ENCODE data around the gene ASB10.

ASB10 gene

GRCh38 chr7:151132461-151133205 is 54.4 kb downstream of the ASB10 start:
- no peak overlapping the region for H3K4me3 ChIP-seq (ENCODE audit: low read depth in 1 of 2, low read length in 2 of 2)
- H3K36me3 ChIP-seq (ENCODE audit: insufficient read depth, low read length): peaks cover 46% of the 10 kb centered on the region
- ATAC-seq (ENCODE audit: insufficient read depth, low read depth) (no peak), DNase-seq (no peak)
- H2AFZ ChIP-seq (ENCODE audit: low read depth, low read length): no peak overlapping the region
- no peak for TF ChIP-seq EZH2 (IDR thresholded peaks at IDR 0.05; ENCODE audit: borderline replicate concordance, low read depth, low read length, severe bottlenecking)
- no peak for TF ChIP-seq CTCF (IDR thresholded peaks at IDR 0.05; ENCODE audit: borderline replicate concordance, extremely low read depth, low read length, poor library complexity, severe bottlenecking)
- no peaks in the 10 kb centered on the region for H3K4me1 ChIP-seq (ENCODE audit: insufficient read depth, low read length)
- H3K79me2 ChIP-seq (ENCODE audit: insufficient read depth, low read length): no peaks in the 10 kb centered on the region
- no peaks in the 10 kb centered on the region; the same call in 1 of the 2 replicates for H4K20me1 ChIP-seq (ENCODE audit: insufficient read depth, low read length)
- H3K9ac ChIP-seq (ENCODE audit: low read depth, low read length): no peak overlapping the region
- H3K27me3 ChIP-seq (ENCODE audit: insufficient read depth, low read length, poor library complexity): no peaks in the 10 kb centered on the region
- H3K27ac ChIP-seq (ENCODE audit: low read length): no peak overlapping the region
- H3K9me3 ChIP-seq (ENCODE audit: insufficient read depth, low read length, severe bottlenecking): no peaks in the 10 kb centered on the region
- no peak overlapping the region for H3K4me2 ChIP-seq (ENCODE audit: insufficient read depth, low read length)

DNA sequence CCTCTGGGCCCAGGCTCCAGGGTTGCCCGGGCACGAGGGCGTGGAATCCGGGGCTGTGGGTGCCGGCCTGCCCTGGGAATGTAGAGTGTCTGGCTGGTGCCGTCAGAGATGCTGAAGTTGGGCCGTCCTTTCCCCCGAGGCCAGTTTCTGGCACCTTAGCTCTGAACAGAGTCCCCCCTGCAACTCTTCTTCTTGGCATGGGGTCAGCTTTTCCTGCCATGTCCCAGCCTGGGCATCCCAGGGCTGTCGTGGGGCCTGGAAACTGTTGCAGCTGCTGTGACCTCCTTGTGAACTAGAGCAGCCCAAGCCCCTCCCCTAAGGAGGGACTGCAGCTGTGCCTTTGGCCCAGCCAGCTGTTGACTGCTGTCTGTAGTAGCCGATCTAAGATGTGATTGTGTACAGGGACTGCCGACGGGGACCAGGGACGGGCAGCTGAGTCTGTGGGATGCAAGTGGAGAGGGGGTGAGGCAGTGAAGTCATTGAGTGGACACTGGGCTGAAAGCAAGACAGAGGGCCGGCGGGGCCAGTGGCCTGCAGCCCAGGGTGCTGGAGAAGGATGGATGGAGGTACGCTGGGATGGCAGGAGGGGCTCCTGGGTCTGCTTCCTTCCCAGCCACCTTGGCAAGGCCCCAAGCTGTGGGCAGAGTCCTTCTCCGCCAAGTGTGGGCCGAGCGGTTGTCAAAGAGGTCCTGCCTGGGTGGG is 55.3 kb downstream of the ASB10 start:
- DNase-seq (no peak), ATAC-seq (ENCODE audit: insufficient read depth, low read depth) (no peak)
- no peak overlapping the region for H3K4me2 ChIP-seq (ENCODE audit: insufficient read depth, low read length)
- no peak overlapping the region for H3K9ac ChIP-seq (ENCODE audit: low read depth, low read length)
- no peaks in the 10 kb centered on the region; the same call in 1 of the 2 replicates for H4K20me1 ChIP-seq (ENCODE audit: insufficient read depth, low read length)
- H2AFZ ChIP-seq (ENCODE audit: low read depth, low read length): no peak overlapping the region
- H3K27me3 ChIP-seq (ENCODE audit: insufficient read depth, low read length, poor library complexity): no peaks in the 10 kb centered on the region
- TF ChIP-seq CTCF (IDR thresholded peaks at IDR 0.05; ENCODE audit: borderline replicate concordance, extremely low read depth, low read length, poor library complexity, severe bottlenecking) (no peak), EZH2 (IDR thresholded peaks at IDR 0.05; ENCODE audit: borderline replicate concordance, low read depth, low read length, severe bottlenecking) (no peak)
- no peak overlapping the region for H3K4me3 ChIP-seq (ENCODE audit: low read depth in 1 of 2, low read length in 2 of 2)
- H3K4me1 ChIP-seq (ENCODE audit: insufficient read depth, low read length): no peaks in the 10 kb centered on the region
- H3K36me3 ChIP-seq (ENCODE audit: insufficient read depth, low read length): peaks cover 46% of the 10 kb centered on the region
- no peak overlapping the region for H3K27ac ChIP-seq (ENCODE audit: low read length)
- no peaks in the 10 kb centered on the region for H3K9me3 ChIP-seq (ENCODE audit: insufficient read depth, low read length, severe bottlenecking)
- no peaks in the 10 kb centered on the region for H3K79me2 ChIP-seq (ENCODE audit: insufficient read depth, low read length)

- no peak overlapping the region for H3K4me2 ChIP-seq (ENCODE audit: insufficient read depth, low read length)
- no peak overlapping the region for H3K4me3 ChIP-seq (ENCODE audit: low read depth in 1 of 2, low read length in 2 of 2)
- TF ChIP-seq CTCF (IDR thresholded peaks at IDR 0.05; ENCODE audit: borderline replicate concordance, extremely low read depth, low read length, poor library complexity, severe bottlenecking): no peak
- no peak for TF ChIP-seq EZH2 (IDR thresholded peaks at IDR 0.05; ENCODE audit: borderline replicate concordance, low read depth, low read length, severe bottlenecking)
- H3K79me2 ChIP-seq (ENCODE audit: insufficient read depth, low read length): no peaks in the 10 kb centered on the region
- DNase-seq (no peak), ATAC-seq (ENCODE audit: insufficient read depth, low read depth) (no peak)
- H3K9ac ChIP-seq (ENCODE audit: low read depth, low read length): no peak overlapping the region
- no peak overlapping the region for H2AFZ ChIP-seq (ENCODE audit: low read depth, low read length)
- no peaks in the 10 kb centered on the region; the same call in 1 of the 2 replicates for H4K20me1 ChIP-seq (ENCODE audit: insufficient read depth, low read length)
- H3K27ac ChIP-seq (ENCODE audit: low read length): no peak overlapping the region
- no peaks in the 10 kb centered on the region for H3K27me3 ChIP-seq (ENCODE audit: insufficient read depth, low read length, poor library complexity)
- no peaks in the 10 kb centered on the region for H3K9me3 ChIP-seq (ENCODE audit: insufficient read depth, low read length, severe bottlenecking)
- peaks cover 45% of the 10 kb centered on the region for H3K36me3 ChIP-seq (ENCODE audit: insufficient read depth, low read length)
- no peaks in the 10 kb centered on the region for H3K4me1 ChIP-seq (ENCODE audit: insufficient read depth, low read length)
Measured at GRCh38 chr7:151131224-151131591, 55.8 kb downstream of the ASB10 start.

All from DND-41 (cell line).